BJ (cell line): ENCODE measurements around the gene ECM1. TPM values are rescaled to one million over a fixed set of nuclear protein-coding genes. Genes with fewer than 3 reads are reported as not detected.

ENCODE experiments used
- CTCF ChIA-PET: fragments of 350-600 bp; formaldehyde crosslinking; extraction: SDS; loops from one replicate; lab custom pipeline; 2021; ENCODE audit warnings: antibody characterized with exemption, inconsistent platforms; lab: Yijun Ruan, JAX
- POLR2A ChIA-PET: fragments of 300-600 bp; sonication (Branson Sonifier 250); formaldehyde crosslinking; extraction: SDS; loops from one replicate; lab custom pipeline; 2021; ENCODE audit warnings: antibody characterized with exemption; lab: Charles Lee
- DNase-seq: peaks from one replicate; pipeline ENCODE4 v3.0.0-alpha.2; 2011; ENCODE audit warnings: low read depth
- H3K27me3 ChIP-seq: 2 replicates; pipeline ENCODE4 v1.6.0; 2011; ENCODE audit warnings: low read length; ENCODE audit not compliant: control insufficient read depth, insufficient read depth
- H3K36me3 ChIP-seq: 2 replicates; pipeline ENCODE4 v1.5.1; 2011; ENCODE audit warnings: low read length; ENCODE audit not compliant: control insufficient read depth, insufficient read depth
- H3K4me3 ChIP-seq: 2 replicates; pipeline ENCODE4 v1.5.1; 2011; ENCODE audit warnings: low read depth, mild to moderate bottlenecking, control low read depth, low read length
- CTCF ChIP-seq: IDR thresholded peaks from 2 replicates; pipeline ENCODE4 v1.5.1; 2011; ENCODE audit warnings: low read depth, mild to moderate bottlenecking, control low read depth, inconsistent platforms, low read length, moderate library complexity; ENCODE audit not compliant: insufficient read depth
- polyA plus RNA-seq: library from polyadenylated mRNA; depleted of rRNA; stranded (reverse); fragments of >200 nt; gene quantifications from 2 replicates; pipeline ENCODE4 v1.2.3, GENCODE V29; 2011

The ECM1 gene
- polyA plus RNA-seq, 1 experiment, result 204 TPM

GRCh38 chr1:150508982-150509381 lies 1.1 kb downstream of the ECM1 start:
- ChIA-PET POLR2A (no interaction called here), CTCF (interaction anchor here (0.9 to 2.1 kb wide), 3 partner anchors 23 to 51 kb away, joined by 3 to 10 read pairs (median 5); no protein-coding TSS in a partner anchor)
- H3K36me3 ChIP-seq, result peaks cover 14% of the 10 kb centered on the region
- no peak for TF ChIP-seq CTCF
- H3K4me3 ChIP-seq, result peak overlapping the region; percentile 8; the same call in 1 of the 2 replicates
- no peaks in the 10 kb centered on the region for H3K27me3 ChIP-seq
- DNase-seq, result no peak

DNA sequence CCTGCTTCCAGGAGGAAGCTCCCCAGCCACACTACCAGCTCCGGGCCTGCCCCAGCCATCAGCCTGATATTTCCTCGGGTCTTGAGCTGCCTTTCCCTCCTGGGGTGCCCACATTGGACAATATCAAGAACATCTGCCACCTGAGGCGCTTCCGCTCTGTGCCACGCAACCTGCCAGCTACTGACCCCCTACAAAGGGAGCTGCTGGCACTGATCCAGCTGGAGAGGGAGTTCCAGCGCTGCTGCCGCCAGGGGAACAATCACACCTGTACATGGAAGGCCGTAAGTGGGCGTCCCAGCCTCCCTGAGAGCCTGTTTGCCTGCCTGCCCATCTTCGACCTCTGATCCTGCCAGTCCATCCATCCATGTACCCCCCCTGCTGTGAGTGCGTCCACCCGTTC lies 3.6 kb downstream of the ECM1 start:
- DNase-seq, result no peak
- POLR2A ChIA-PET, result no interaction called here

GRCh38 chr1:150511985-150512660 lies 4.2 kb downstream of the ECM1 start:
- Histone ChIP-seq H3K4me3 (no peak overlapping the region), H3K36me3 (peaks cover 6% of the 10 kb centered on the region), H3K27me3 (no peaks in the 10 kb centered on the region)
- DNase-seq, result no peak
- no peak for TF ChIP-seq CTCF
- ChIA-PET CTCF (interaction anchor here (0.8 to 1.3 kb wide), 3 partner anchors 17 to 49 kb away, joined by 3 to 4 read pairs (median 3); no protein-coding TSS in a partner anchor), POLR2A (no interaction called here)

More for the DNA sequence above, 3.6 kb downstream of the ECM1 start:
- no peaks in the 10 kb centered on the region for H3K27me3 ChIP-seq
- CTCF ChIA-PET, result interaction anchor here (1.3 kb wide), 1 partner anchor 17 kb away, joined by 3 read pairs; no protein-coding TSS in a partner anchor
- no peak for TF ChIP-seq CTCF
- peaks cover 6% of the 10 kb centered on the region for H3K36me3 ChIP-seq
- no peak overlapping the region for H3K4me3 ChIP-seq

- Histone ChIP-seq H3K36me3 (peaks cover 6% of the 10 kb centered on the region), H3K4me3 (no peak overlapping the region), H3K27me3 (no peaks in the 10 kb centered on the region)
- no peak for TF ChIP-seq CTCF
- CTCF ChIA-PET, result interaction anchor here (0.8 to 4.9 kb wide), 6 partner anchors 9 to 48 kb away, joined by 3 to 37 read pairs (median 4); no protein-coding TSS in a partner anchor
- POLR2A ChIA-PET, result no interaction called here
- DNase-seq, result no peak
These were observed 4.9 kb downstream of the ECM1 start for GRCh38 chr1:150512846-150513245.

- no peak for TF ChIP-seq CTCF
- Histone ChIP-seq H3K36me3 (peaks cover 6% of the 10 kb centered on the region), H3K4me3 (no peak overlapping the region), H3K27me3 (no peaks in the 10 kb centered on the region)
- POLR2A ChIA-PET, result no interaction called here
- CTCF ChIA-PET, result interaction anchor here (0.6 to 4.9 kb wide), 6 partner anchors 9 to 103 kb away, joined by 3 to 37 read pairs (median 4); no protein-coding TSS in a partner anchor
- DNase-seq, result no peak
These were observed 5.5 kb downstream of the ECM1 start for GRCh38 chr1:150513351-150513791.
